ENCODE measurements around the gene GBGT1.

DNA sequence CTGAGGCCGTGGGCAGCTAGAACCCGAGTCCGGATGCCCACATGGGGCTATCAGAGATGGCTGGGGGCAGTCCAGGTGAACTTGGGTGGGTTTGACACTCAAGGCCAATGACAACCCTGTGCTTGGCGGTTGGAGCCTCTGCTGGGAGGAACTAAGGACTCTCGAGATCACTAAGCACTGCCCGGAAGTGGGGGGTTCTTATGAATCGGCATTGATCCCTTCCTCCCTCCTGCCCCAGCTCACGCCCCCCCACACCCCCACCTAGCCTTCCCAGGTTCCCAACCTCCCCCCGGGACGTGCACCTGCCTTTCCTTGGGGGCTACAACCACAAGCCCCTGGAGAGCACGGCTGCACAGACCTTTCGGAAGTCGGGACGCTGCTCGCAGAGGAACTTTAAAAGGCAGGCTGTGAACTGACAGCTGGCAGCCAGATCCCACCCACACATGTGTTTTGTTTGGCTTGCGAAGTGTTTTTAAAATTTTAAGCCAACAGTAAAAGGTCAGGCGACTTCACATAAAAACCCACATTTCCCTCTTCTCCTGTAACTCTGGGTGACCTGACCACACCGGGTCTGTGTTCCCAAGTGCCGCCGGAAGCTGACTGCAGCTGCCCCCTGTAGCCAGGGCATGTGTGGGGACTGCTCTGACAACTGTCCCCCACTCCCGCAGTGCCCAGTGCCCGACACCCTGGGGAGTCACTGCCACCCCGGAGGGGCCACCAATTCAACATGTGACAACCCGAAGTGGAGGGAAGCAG, 37.6 kb downstream of the GBGT1 start:
- TF ChIP-seq, protein P1, sequence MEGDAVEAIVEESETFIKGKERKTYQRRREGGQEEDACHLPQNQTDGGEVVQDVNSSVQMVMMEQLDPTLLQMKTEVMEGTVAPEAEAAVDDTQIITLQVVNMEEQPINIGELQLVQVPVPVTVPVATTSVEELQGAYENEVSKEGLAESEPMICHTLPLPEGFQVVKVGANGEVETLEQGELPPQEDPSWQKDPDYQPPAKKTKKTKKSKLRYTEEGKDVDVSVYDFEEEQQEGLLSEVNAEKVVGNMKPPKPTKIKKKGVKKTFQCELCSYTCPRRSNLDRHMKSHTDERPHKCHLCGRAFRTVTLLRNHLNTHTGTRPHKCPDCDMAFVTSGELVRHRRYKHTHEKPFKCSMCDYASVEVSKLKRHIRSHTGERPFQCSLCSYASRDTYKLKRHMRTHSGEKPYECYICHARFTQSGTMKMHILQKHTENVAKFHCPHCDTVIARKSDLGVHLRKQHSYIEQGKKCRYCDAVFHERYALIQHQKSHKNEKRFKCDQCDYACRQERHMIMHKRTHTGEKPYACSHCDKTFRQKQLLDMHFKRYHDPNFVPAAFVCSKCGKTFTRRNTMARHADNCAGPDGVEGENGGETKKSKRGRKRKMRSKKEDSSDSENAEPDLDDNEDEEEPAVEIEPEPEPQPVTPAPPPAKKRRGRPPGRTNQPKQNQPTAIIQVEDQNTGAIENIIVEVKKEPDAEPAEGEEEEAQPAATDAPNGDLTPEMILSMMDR (IDR thresholded peaks at IDR 0.05; ENCODE audit: borderline replicate concordance, extremely low read depth, low read length, poor library complexity, severe bottlenecking) = no peak
- TF ChIP-seq EZH2 (IDR thresholded peaks at IDR 0.05; ENCODE audit: borderline replicate concordance, low read depth, low read length, severe bottlenecking) = no peak

Measured in DND-41 (cell line).